Skin of body (tissue), 2 donors: ENCODE measurements around the gene TMCC1. TPM values are rescaled to one million over a fixed set of nuclear protein-coding genes. Genes with fewer than 3 reads are reported as not detected.
"Not testable (repeated sequence)": the region's sequence is repeated elsewhere in the genome, so short reads cannot be mapped to it uniquely, and the experiment has no call there.

Experiments
- DNase-seq: peaks from one replicate; lab custom pipeline; 2025; lab: John Stamatoyannopoulos, UW
- total RNA-seq: library from RNA; depleted of rRNA; stranded (reverse); fragments of >200 nt; gene quantifications from one replicate; pipeline ENCODE4 v1.2.3, GENCODE V29; 2014

TMCC1 gene
- total RNA-seq, result 21.5 TPM

GRCh38 chr3:129893581-129894070 is at the start of gene TMCC1:
Gene TMCC1, minus strand, starts transcription at chr3:129893711.
- peak; percentile 70 for DNase-seq

GRCh38 chr3:129943020-129943419 is 49.5 kb upstream of the TMCC1 start:
- no peak for DNase-seq

- peak; percentile 28 for DNase-seq
Measured at GRCh38 chr3:129942296-129942695, 48.8 kb upstream of the TMCC1 start.

- no peak for DNase-seq
Measured at GRCh38 chr3:129940086-129940485, 46.6 kb upstream of the TMCC1 start.

- no peak for DNase-seq
Measured at GRCh38 chr3:129938140-129938930, 44.8 kb upstream of the TMCC1 start.

- no peak for DNase-seq
Measured at GRCh38 chr3:129937717-129938116, 44.2 kb upstream of the TMCC1 start.

GRCh38 chr3:129936757-129937156 is 43.2 kb upstream of the TMCC1 start:
- peak; percentile 43 for DNase-seq

- DNase-seq, result peak; percentile 11
Measured at GRCh38 chr3:129934234-129935123, 41.0 kb upstream of the TMCC1 start.

GRCh38 chr3:129933471-129933870 is 40.0 kb upstream of the TMCC1 start:
- no peak for DNase-seq

GRCh38 chr3:129929383-129929782 is 35.9 kb upstream of the TMCC1 start:
- no peak for DNase-seq

- no peak for DNase-seq
Measured at GRCh38 chr3:129927072-129927471, 33.6 kb upstream of the TMCC1 start.

- DNase-seq, result no peak
Measured at GRCh38 chr3:129919806-129920205, 26.3 kb upstream of the TMCC1 start.

GRCh38 chr3:129919357-129919756 is 25.8 kb upstream of the TMCC1 start:
- no peak for DNase-seq

- no peak for DNase-seq
Measured at GRCh38 chr3:129918461-129918860, 24.9 kb upstream of the TMCC1 start.

- no peak for DNase-seq
Measured at GRCh38 chr3:129917423-129918007, 24.0 kb upstream of the TMCC1 start.

GRCh38 chr3:129913618-129914017 is 20.1 kb upstream of the TMCC1 start:
- DNase-seq, result no peak

GRCh38 chr3:129911261-129911861 is 17.9 kb upstream of the TMCC1 start:
- DNase-seq, result no peak

- not testable (repeated sequence) for DNase-seq
Measured at GRCh38 chr3:129909235-129909634, 15.7 kb upstream of the TMCC1 start.

GRCh38 chr3:129908417-129908816 is 14.9 kb upstream of the TMCC1 start:
- no peak for DNase-seq

GRCh38 chr3:129901272-129901671 is 7.8 kb upstream of the TMCC1 start:
- DNase-seq, result not testable (repeated sequence)

GRCh38 chr3:129897026-129897425 is 3.5 kb upstream of the TMCC1 start:
- DNase-seq, result no peak
